H9 (cell line): ENCODE results near the gene CAPN14. TPM values are rescaled to one million over a fixed set of nuclear protein-coding genes. Genes with fewer than 3 reads are reported as not detected.

Experiments used
- DNase-seq: peaks from one replicate; pipeline ENCODE4 v3.0.0-alpha.2; 2017
- H2AFZ ChIP-seq: one replicate; pipeline ENCODE4 v1.6.1; 2013; ENCODE audit warnings: mild to moderate bottlenecking, low read length, control low read depth, moderate library complexity
- H2AK5ac ChIP-seq: 2 replicates; pipeline ENCODE4 v1.6.1; 2013; ENCODE audit warnings: low read length, control low read depth, mixed read lengths; ENCODE audit not compliant: insufficient read length
- H2BK120ac ChIP-seq: one replicate; pipeline ENCODE4 v1.6.1; 2013; ENCODE audit warnings: low read depth, mild to moderate bottlenecking, low read length, control low read depth, inconsistent platforms; ENCODE audit not compliant: poor library complexity, severe bottlenecking
- H2BK12ac ChIP-seq: 2 replicates; pipeline ENCODE4 v1.6.1; 2013; ENCODE audit warnings: low read length, control low read depth, mixed read lengths, low read depth; ENCODE audit not compliant: insufficient read length
- H2BK15ac ChIP-seq: 2 replicates; pipeline ENCODE4 v1.6.1; 2013; ENCODE audit warnings: low read depth, low read length, control low read depth
- H2BK20ac ChIP-seq: one replicate; pipeline ENCODE4 v1.6.1; 2013; ENCODE audit warnings: low read depth, mild to moderate bottlenecking, low read length, control low read depth, inconsistent platforms; ENCODE audit not compliant: poor library complexity, severe bottlenecking
- H2BK5ac ChIP-seq: 2 replicates; pipeline ENCODE4 v1.6.1; 2013; ENCODE audit warnings: low read length, control low read depth, mixed read lengths; ENCODE audit not compliant: insufficient read length
- H3K14ac ChIP-seq: 2 replicates; pipeline ENCODE4 v1.6.1; 2013; ENCODE audit warnings: low read length, control low read depth; ENCODE audit not compliant: insufficient read depth
- H3K18ac ChIP-seq: 2 replicates; pipeline ENCODE4 v1.6.1; 2013; ENCODE audit warnings: low read depth, mild to moderate bottlenecking, mixed read lengths, low read length, control low read depth; ENCODE audit not compliant: insufficient read length
- H3K23ac ChIP-seq: 2 replicates; pipeline ENCODE4 v1.6.1; 2013; ENCODE audit warnings: low read length, control low read depth, mixed read lengths, low read depth; ENCODE audit not compliant: insufficient read length
- H3K23me2 ChIP-seq: 2 replicates; pipeline ENCODE4 v1.6.1; 2013; ENCODE audit warnings: low read depth, mild to moderate bottlenecking, mixed read lengths, low read length, control low read depth; ENCODE audit not compliant: insufficient read length, poor library complexity, severe bottlenecking
- H3K27ac ChIP-seq: 2 replicates; pipeline ENCODE4 v1.5.1; 2013; ENCODE audit warnings: low read length, control low read depth, mixed read lengths, low read depth; ENCODE audit not compliant: insufficient read length
- H3K27me3 ChIP-seq: 2 replicates; pipeline ENCODE4 v1.6.1; 2013; ENCODE audit warnings: low read length, control low read depth, inconsistent platforms; ENCODE audit not compliant: insufficient read depth
- H3K4ac ChIP-seq: 2 replicates; pipeline ENCODE4 v1.6.1; 2013; ENCODE audit warnings: low read depth, mild to moderate bottlenecking, control low read depth, inconsistent platforms, low read length, moderate library complexity
- H3K4me1 ChIP-seq: 2 replicates; pipeline ENCODE4 v1.6.1; 2013; ENCODE audit warnings: low read length, control low read depth, inconsistent platforms; ENCODE audit not compliant: insufficient read depth
- H3K4me2 ChIP-seq: 2 replicates; pipeline ENCODE4 v1.6.1; 2013; ENCODE audit warnings: low read length, control low read depth, mixed read lengths; ENCODE audit not compliant: insufficient read length, insufficient read depth
- H3K56ac ChIP-seq: 2 replicates; pipeline ENCODE4 v1.6.1; 2013; ENCODE audit warnings: low read depth, mild to moderate bottlenecking, mixed read lengths, low read length, control low read depth; ENCODE audit not compliant: insufficient read length
- H3K79me1 ChIP-seq: 2 replicates; pipeline ENCODE4 v1.6.1; 2013; ENCODE audit warnings: low read depth, mild to moderate bottlenecking, moderate library complexity, low read length, control low read depth, inconsistent platforms; ENCODE audit not compliant: insufficient read depth, poor library complexity, severe bottlenecking
- H3K79me2 ChIP-seq: 2 replicates; pipeline ENCODE4 v1.6.1; 2013; ENCODE audit warnings: low read length, control low read depth, inconsistent platforms; ENCODE audit not compliant: insufficient read depth
- H3K9ac ChIP-seq: 2 replicates; pipeline ENCODE4 v1.6.1; 2013; ENCODE audit warnings: low read length, control low read depth, mixed read lengths; ENCODE audit not compliant: insufficient read length; ENCODE audit errors: extremely low read depth
- H3K9me3 ChIP-seq: one replicate; pipeline ENCODE4 v1.6.1; 2013; ENCODE audit warnings: low read depth, low read length, inconsistent platforms; ENCODE audit not compliant: control insufficient read depth
- H3T11ph ChIP-seq: one replicate; pipeline ENCODE4 v1.6.1; 2013; ENCODE audit warnings: mild to moderate bottlenecking, low read length, control low read depth, inconsistent platforms
- H4K20me1 ChIP-seq: one replicate; pipeline ENCODE4 v1.6.1; 2013; ENCODE audit not compliant: control insufficient read depth, insufficient read length, insufficient read depth
- H4K5ac ChIP-seq: 2 replicates; pipeline ENCODE4 v1.6.1; 2013; ENCODE audit warnings: low read depth, mild to moderate bottlenecking, mixed read lengths, low read length, control low read depth; ENCODE audit not compliant: insufficient read length
- H4K8ac ChIP-seq: replicated peaks from 2 replicates; pipeline ENCODE4 v1.6.1; 2013; ENCODE audit warnings: low read length, control low read depth, mixed read lengths, low read depth; ENCODE audit not compliant: insufficient read length
- H4K91ac ChIP-seq: 2 replicates; pipeline ENCODE4 v1.6.1; 2013; ENCODE audit warnings: low read depth, mild to moderate bottlenecking, moderate library complexity, mixed read lengths, low read length, control low read depth; ENCODE audit not compliant: insufficient read length
- H3K27ac Mint-ChIP-seq, 3 experiments: 2 replicates in 2 of 3; 3 replicates in 1 of 3; pipeline ENCODE4 v1.8.0; 2020 to 2021; ENCODE audit warnings: mixed read lengths in 3 of 3, mild to moderate bottlenecking in 1 of 3, moderate library complexity in 1 of 3
- H3K27me3 Mint-ChIP-seq: 2 replicates; pipeline ENCODE4 v1.8.0; 2021; ENCODE audit warnings: low read depth, mild to moderate bottlenecking, moderate library complexity, mixed read lengths
- H3K36me3 Mint-ChIP-seq, 3 experiments: 2 replicates in 2 of 3; 3 replicates in 1 of 3; pipeline ENCODE4 v1.8.0; 2020 to 2021; ENCODE audit warnings: low read depth in 3 of 3, mixed read lengths in 3 of 3; ENCODE audit not compliant: insufficient read depth in 1 of 3
- H3K4me1 Mint-ChIP-seq, 2 experiments: 2 replicates each; pipeline ENCODE4 v1.8.0; 2020; ENCODE audit warnings: mixed read lengths in 2 of 2
- H3K4me3 Mint-ChIP-seq, 2 experiments: 2 replicates in 1 of 2; 3 replicates in 1 of 2; pipeline ENCODE4 v1.8.0; 2020 to 2021; ENCODE audit warnings: mild to moderate bottlenecking in 2 of 2, mixed read lengths in 2 of 2, moderate library complexity in 1 of 2
- H3K9me3 Mint-ChIP-seq, 2 experiments: 2 replicates in 1 of 2; 3 replicates in 1 of 2; pipeline ENCODE4 v1.8.0; 2020; ENCODE audit warnings: mild to moderate bottlenecking in 2 of 2, mixed read lengths in 2 of 2, moderate library complexity in 1 of 2
- WGBS: extraction: QIAGEN DNeasy Blood & Tissue Kit; methylation state at CpG from one replicate; pipeline ENCODE4 v1.1.7; 2013; ENCODE audit warnings: missing lambda C conversion rate, low lambda C conversion rate, mixed read lengths; ENCODE audit not compliant: insufficient read length; ENCODE audit errors: extremely low coverage; 5-methylcytosine and 5-hydroxymethylcytosine counted together
- total RNA-seq: library from RNA; stranded (reverse); gene quantifications from 2 replicates; pipeline ENCODE4 v1.2.1, GENCODE V29; 2021
- TF ChIP-seq, protein P1 (sequence below): fragments of 200-600 bp; sonication (generic); conservative IDR thresholded peaks from 3 replicates; pipeline ENCODE4 v1.8.0; 2021; ENCODE audit warnings: antibody characterized with exemption, mild to moderate bottlenecking

The CAPN14 gene
- total RNA-seq, 1 experiment from 2014 or later: 0.09 TPM

DNA sequence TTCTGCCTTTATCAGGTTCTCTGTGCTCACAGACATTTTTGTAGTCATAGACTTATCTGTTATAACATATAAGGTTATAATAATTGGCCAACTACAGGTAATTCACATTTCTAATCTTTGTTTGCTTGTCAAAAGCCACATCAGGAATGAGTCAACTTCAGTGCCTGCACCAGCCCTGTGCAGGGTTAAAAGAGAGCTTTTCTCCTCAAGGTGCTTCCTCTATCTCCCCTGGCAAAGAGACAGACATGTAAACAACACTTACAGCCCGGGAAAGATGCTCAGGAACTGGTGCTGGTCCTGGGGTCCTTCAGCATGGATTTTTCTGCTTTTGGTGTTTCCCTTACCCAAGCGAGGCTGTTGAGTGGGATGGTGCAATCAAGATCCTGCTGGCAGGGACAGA lies 9.0 kb upstream of the CAPN14 start:
- no peak overlapping the region for H3K4ac ChIP-seq
- DNase-seq: peak; percentile 9
- H4K5ac ChIP-seq: no peak overlapping the region
- no peaks in the 10 kb centered on the region for H3K9me3 ChIP-seq
- H3K4me2 ChIP-seq: no peak overlapping the region
- H3K23me2 ChIP-seq: no peaks in the 10 kb centered on the region
- no peak overlapping the region for H3K14ac ChIP-seq
- no peaks in the 10 kb centered on the region for H3K4me1 ChIP-seq
- no peak overlapping the region for H3K56ac ChIP-seq
- no peaks in the 10 kb centered on the region for H3K79me2 ChIP-seq
- H3K27ac ChIP-seq: no peak overlapping the region
- no peak overlapping the region for H3K4me3 Mint-ChIP-seq
- H2BK5ac ChIP-seq: no peak overlapping the region
- no peak overlapping the region for H2BK15ac ChIP-seq
- H4K91ac ChIP-seq: no peak overlapping the region
- H3K27me3 Mint-ChIP-seq: peaks cover 5% of the 10 kb centered on the region; the same call in 1 of the 2 replicates
- no peak overlapping the region for H2AK5ac ChIP-seq
- no peaks in the 10 kb centered on the region for H3K79me1 ChIP-seq
- H2BK20ac ChIP-seq: no peak overlapping the region
- TF ChIP-seq, protein P1, sequence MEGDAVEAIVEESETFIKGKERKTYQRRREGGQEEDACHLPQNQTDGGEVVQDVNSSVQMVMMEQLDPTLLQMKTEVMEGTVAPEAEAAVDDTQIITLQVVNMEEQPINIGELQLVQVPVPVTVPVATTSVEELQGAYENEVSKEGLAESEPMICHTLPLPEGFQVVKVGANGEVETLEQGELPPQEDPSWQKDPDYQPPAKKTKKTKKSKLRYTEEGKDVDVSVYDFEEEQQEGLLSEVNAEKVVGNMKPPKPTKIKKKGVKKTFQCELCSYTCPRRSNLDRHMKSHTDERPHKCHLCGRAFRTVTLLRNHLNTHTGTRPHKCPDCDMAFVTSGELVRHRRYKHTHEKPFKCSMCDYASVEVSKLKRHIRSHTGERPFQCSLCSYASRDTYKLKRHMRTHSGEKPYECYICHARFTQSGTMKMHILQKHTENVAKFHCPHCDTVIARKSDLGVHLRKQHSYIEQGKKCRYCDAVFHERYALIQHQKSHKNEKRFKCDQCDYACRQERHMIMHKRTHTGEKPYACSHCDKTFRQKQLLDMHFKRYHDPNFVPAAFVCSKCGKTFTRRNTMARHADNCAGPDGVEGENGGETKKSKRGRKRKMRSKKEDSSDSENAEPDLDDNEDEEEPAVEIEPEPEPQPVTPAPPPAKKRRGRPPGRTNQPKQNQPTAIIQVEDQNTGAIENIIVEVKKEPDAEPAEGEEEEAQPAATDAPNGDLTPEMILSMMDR: no peak
- H2BK12ac ChIP-seq: no peak overlapping the region
- H3T11ph ChIP-seq: no peak overlapping the region
- no peak overlapping the region for H3K18ac ChIP-seq
- H3K9me3 Mint-ChIP-seq: no peaks in the 10 kb centered on the region
- H4K20me1 ChIP-seq: no peaks in the 10 kb centered on the region
- H4K8ac ChIP-seq: no peak overlapping the region
- no peak overlapping the region for H3K27ac Mint-ChIP-seq
- H3K4me1 Mint-ChIP-seq: peaks cover 4 to 11% of the 10 kb centered on the region in 2 experiments; a peak in 3 of 4 replicates
- no CpG with 5 or more reads among the region's 2 CpGs for WGBS
- H2BK120ac ChIP-seq: no peak overlapping the region
- no peaks in the 10 kb centered on the region for H3K27me3 ChIP-seq
- H3K23ac ChIP-seq: no peak overlapping the region
- no peak overlapping the region for H3K9ac ChIP-seq
- H3K36me3 Mint-ChIP-seq: no peaks in the 10 kb centered on the region
- H2AFZ ChIP-seq: no peak overlapping the region
